Common myeloid progenitor, CD34-positive (primary cell): Measurements from ENCODE around the gene RAI2.

ENCODE experiments used
- CTCF ChIA-PET: fragments of 350-600 bp; sonication (Branson Sonifier 250); formaldehyde crosslinking; loops from one replicate; lab custom pipeline; 2021; ENCODE audit warnings: antibody characterized with exemption; lab: Charles Lee
- POLR2A ChIA-PET: fragments of 350-600 bp; sonication (Branson Sonifier 250); formaldehyde crosslinking; loops from one replicate; lab custom pipeline; 2021; ENCODE audit warnings: antibody characterized with exemption; lab: Charles Lee
- DNase-seq, 3 donors: peaks; one replicate each; pipeline versions ENCODE4 v3.0.0 to v3.0.0-alpha.2; 2013
- H3K27ac ChIP-seq, 2 experiments: 1 replicate in 1 of 2; 2 replicates in 1 of 2; pipeline ENCODE4 v1.7.0; 2013; ENCODE audit warnings: inconsistent platforms in 2 of 2, low read length in 2 of 2, mild to moderate bottlenecking in 2 of 2, low read depth in 1 of 2, moderate library complexity in 1 of 2; ENCODE audit not compliant: severe bottlenecking in 2 of 2, insufficient read depth in 1 of 2, poor library complexity in 1 of 2
- H3K27me3 ChIP-seq, 5 experiments: replicated peaks in 2 of 5; 1 replicate in 3 of 5; 2 replicates in 2 of 5; pipeline versions ENCODE4 v1.6.1 to v1.7.0; 2013; ENCODE audit warnings: low read length in 4 of 5, mild to moderate bottlenecking in 2 of 5, moderate library complexity in 2 of 5, inconsistent platforms in 1 of 5; ENCODE audit not compliant: insufficient read depth in 5 of 5, control insufficient read depth in 4 of 5
- H3K36me3 ChIP-seq, 4 experiments: 1 replicate in 2 of 4; 2 replicates in 2 of 4; pipeline versions ENCODE4 v1.6.1 to v1.7.0; 2013; ENCODE audit warnings: low read length in 3 of 4, control low read depth in 1 of 4, mild to moderate bottlenecking in 1 of 4; ENCODE audit not compliant: control insufficient read depth in 4 of 4, insufficient read depth in 4 of 4
- H3K4me1 ChIP-seq, 4 experiments: 1 replicate in 3 of 4; 2 replicates in 1 of 4; pipeline versions ENCODE4 v1.6.1 to v1.7.1; 2013; ENCODE audit warnings: low read length in 3 of 4, mild to moderate bottlenecking in 3 of 4, control low read depth in 1 of 4, inconsistent platforms in 1 of 4, moderate library complexity in 1 of 4; ENCODE audit not compliant: control insufficient read depth in 4 of 4, insufficient read depth in 4 of 4; ENCODE audit errors: control extremely low read depth in 1 of 4
- H3K4me3 ChIP-seq, 7 experiments: 1 replicate in 4 of 7; 2 replicates in 3 of 7; pipeline versions ENCODE4 v1.5.1 to v1.7.0; 2013; ENCODE audit warnings: mild to moderate bottlenecking in 7 of 7, low read length in 6 of 7, moderate library complexity in 6 of 7, inconsistent platforms in 2 of 7, low read depth in 2 of 7, control low read depth in 1 of 7; ENCODE audit not compliant: insufficient read depth in 4 of 7, control insufficient read depth in 1 of 7; ENCODE audit errors: extremely low read depth in 1 of 7
- H3K9me3 ChIP-seq, 5 experiments: 1 replicate in 4 of 5; 2 replicates in 1 of 5; pipeline versions ENCODE4 v1.6.1 to v1.7.1; 2013; ENCODE audit warnings: low read length in 4 of 5, mild to moderate bottlenecking in 2 of 5, inconsistent platforms in 1 of 5, low read depth in 1 of 5, moderate library complexity in 1 of 5; ENCODE audit not compliant: control insufficient read depth in 4 of 5, insufficient read depth in 2 of 5; ENCODE audit errors: control extremely low read depth in 1 of 5
- WGBS: methylation state at CpG from one replicate; pipeline ENCODE4 v1.1.5; 2013; ENCODE audit not compliant: insufficient coverage; 5-methylcytosine and 5-hydroxymethylcytosine counted together

Gene RAI2

DNA sequence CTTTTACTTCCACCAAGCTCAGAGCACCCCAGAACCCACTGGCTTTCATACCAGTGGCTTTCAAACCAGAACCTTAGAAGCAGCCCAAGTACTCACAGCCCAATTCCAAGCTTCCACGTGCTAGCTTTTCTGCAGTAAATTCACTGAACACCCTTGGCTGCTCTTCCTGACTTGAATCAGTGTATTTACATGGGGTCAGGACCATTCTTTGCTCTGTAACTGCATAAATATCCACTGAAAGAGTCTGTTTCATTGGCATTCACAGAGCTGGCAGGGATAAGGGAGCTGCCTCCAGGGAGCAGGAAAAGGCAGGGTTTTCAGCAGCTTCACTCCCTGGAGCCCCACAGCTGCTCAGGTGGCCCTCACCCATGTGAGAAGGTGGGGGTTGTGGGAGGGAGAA lies 43.8 kb downstream of the RAI2 start:
- H3K4me1 ChIP-seq = no peaks in the 10 kb centered on the region
- CTCF ChIA-PET = no interaction called here
- H3K4me3 ChIP-seq = no peak overlapping the region
- peaks cover 0 to 2% (median 0%) of the 10 kb centered on the region in 5 experiments for H3K9me3 ChIP-seq
- DNase-seq = no peak
- peaks cover 0 to 21% (median 0%) of the 10 kb centered on the region in 5 experiments for H3K27me3 ChIP-seq
- H3K27ac ChIP-seq = no peak overlapping the region
- H3K36me3 ChIP-seq = no peaks in the 10 kb centered on the region
- WGBS = 83% methylated on average over 1 of the region's 1 CpG
- POLR2A ChIA-PET = no interaction called here

DNA sequence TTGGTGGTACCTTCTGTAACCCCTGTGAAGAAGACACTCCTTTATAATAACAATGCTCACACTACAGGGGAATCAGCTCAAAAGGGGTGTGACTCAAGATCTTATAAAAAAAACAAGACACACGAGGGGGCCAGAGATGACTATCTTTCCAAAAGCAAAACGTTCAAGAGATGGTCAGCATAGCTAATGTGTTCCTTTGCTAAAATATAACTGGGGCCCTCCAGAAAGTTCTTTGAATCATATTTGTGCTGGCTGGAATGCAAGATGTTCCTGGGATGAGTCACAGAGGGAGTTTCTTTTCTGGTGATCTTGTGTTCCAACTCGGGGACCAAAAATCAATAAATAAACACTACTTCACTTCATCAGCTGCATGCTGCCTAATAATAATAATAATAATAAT lies 46.5 kb downstream of the RAI2 start:
- no peak overlapping the region for H3K4me3 ChIP-seq
- POLR2A ChIA-PET = no interaction called here
- H3K27ac ChIP-seq = no peak overlapping the region
- CTCF ChIA-PET = no interaction called here
- no peaks in the 10 kb centered on the region for H3K4me1 ChIP-seq
- H3K9me3 ChIP-seq = peaks cover 0 to 2% (median 0%) of the 10 kb centered on the region in 5 experiments
- 40% methylated on average over 2 of the region's 3 CpGs for WGBS
- DNase-seq = no peak
- peaks cover 0 to 21% (median 0%) of the 10 kb centered on the region in 5 experiments for H3K27me3 ChIP-seq
- no peaks in the 10 kb centered on the region for H3K36me3 ChIP-seq

DNA sequence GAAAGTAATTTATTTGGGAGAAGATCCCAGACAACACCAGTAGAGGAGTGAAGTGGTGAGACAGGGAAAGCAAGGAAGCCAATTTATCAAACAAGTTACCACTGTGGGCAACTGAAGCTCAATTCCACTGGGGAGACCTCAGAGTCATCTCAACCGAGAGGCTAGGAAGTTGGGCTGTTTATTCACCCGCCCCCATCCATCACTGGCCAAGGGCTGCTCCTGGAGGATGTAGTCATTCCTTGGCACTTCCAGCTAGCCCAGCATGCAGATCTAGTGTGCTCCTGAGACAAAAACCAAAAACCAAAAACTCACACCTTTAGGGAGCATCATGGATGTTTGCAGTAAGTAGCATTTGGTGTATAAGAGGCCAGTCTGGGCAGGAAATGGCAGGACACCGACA lies 47.0 kb downstream of the RAI2 start:
- Histone ChIP-seq H3K27me3 (peaks cover 0 to 21% (median 0%) of the 10 kb centered on the region in 5 experiments), H3K4me1 (no peaks in the 10 kb centered on the region), H3K4me3 (no peak overlapping the region), H3K9me3 (peaks cover 0 to 2% (median 0%) of the 10 kb centered on the region in 5 experiments), H3K27ac (no peak overlapping the region), H3K36me3 (no peaks in the 10 kb centered on the region)
- no peak for DNase-seq
- WGBS = 64% methylated on average over 3 of the region's 3 CpGs
- ChIA-PET CTCF (no interaction called here), POLR2A (no interaction called here)

DNA sequence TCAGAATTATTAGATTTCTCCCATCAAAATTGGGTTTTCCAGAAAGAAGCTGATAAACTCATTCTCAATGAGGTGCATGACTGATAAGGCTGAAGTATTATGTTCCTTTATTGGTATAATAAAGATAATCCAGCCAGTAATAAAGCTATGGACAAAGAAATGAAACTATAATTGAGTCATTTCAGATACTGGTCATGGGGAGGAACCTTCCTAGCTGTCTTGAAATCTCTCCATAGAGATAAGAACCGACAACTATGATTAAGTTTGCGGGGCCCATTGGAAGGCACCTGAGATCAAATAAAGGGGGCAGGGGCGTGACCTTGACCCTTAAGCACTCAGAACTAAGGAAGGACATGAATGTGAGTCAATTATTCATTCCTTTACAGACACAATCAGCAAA lies 47.8 kb downstream of the RAI2 start:
- ChIA-PET POLR2A (no interaction called here), CTCF (interaction anchor here (1.2 to 1.3 kb wide), 2 partner anchors 21 to 397 kb away, joined by 4 to 6 read pairs; no protein-coding TSS in a partner anchor)
- Histone ChIP-seq H3K4me1 (no peaks in the 10 kb centered on the region), H3K27ac (no peak overlapping the region), H3K4me3 (no peak overlapping the region), H3K36me3 (no peaks in the 10 kb centered on the region), H3K27me3 (peaks cover 0 to 21% (median 0%) of the 10 kb centered on the region in 5 experiments), H3K9me3 (peaks cover 0 to 2% (median 0%) of the 10 kb centered on the region in 5 experiments)
- DNase-seq = no peak
- WGBS = 78% methylated on average over 3 of the region's 3 CpGs

DNA sequence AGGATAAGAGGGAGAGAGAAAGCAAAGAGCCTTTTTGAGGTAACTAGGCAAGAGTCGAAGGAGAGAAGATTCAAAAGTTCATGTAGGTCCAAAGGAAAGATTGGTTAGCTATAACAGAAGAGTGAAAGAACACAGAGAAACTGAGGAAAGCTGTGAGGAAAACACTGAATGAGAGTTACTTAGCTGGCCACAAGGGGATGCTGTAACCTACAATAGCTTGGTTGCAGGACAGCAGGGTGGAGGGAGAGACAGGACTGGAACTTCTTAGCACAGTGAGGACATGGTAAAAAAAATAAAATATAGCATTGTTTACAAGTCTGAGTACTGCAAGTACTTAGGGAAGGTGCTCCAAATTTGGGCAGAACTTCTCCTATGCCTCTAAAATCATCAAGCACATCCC lies 48.3 kb downstream of the RAI2 start:
- POLR2A ChIA-PET = no interaction called here
- Histone ChIP-seq H3K4me1 (no peaks in the 10 kb centered on the region), H3K9me3 (peaks cover 0 to 2% (median 0%) of the 10 kb centered on the region in 5 experiments), H3K4me3 (no peak overlapping the region), H3K27me3 (peaks cover 0 to 21% (median 0%) of the 10 kb centered on the region in 5 experiments), H3K36me3 (no peaks in the 10 kb centered on the region), H3K27ac (no peak overlapping the region)
- 35% methylated on average over 1 of the region's 1 CpG for WGBS
- CTCF ChIA-PET = interaction anchor here (1.2 to 1.3 kb wide), 2 partner anchors 20 to 397 kb away, joined by 4 to 6 read pairs; no protein-coding TSS in a partner anchor
- DNase-seq = peak; percentile 8 to 17 (median 16)

DNA sequence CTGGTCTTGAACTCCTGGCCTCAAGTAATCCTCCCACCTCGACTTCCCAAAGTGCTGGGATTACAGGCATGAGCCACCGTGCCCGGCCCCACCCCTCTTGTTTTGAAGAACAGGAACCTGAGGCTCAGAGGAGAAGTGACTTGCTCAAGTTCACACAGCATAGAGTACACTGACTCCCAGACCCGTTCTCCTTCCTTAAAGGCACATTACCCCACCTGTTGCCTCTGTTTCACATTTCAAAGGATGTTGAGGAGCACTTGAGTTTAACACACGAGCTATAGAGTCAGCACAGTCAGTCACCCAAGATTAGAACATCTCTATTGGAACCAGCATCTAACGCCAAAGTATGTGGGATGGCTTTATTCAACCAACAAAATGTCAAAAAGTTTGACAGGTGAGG lies 51.1 kb downstream of the RAI2 start:
- Histone ChIP-seq H3K27ac (no peak overlapping the region), H3K4me1 (no peaks in the 10 kb centered on the region), H3K4me3 (no peak overlapping the region), H3K27me3 (peaks cover 0 to 7% (median 0%) of the 10 kb centered on the region in 5 experiments), H3K9me3 (no peaks in the 10 kb centered on the region), H3K36me3 (no peaks in the 10 kb centered on the region)
- POLR2A ChIA-PET = no interaction called here
- CTCF ChIA-PET = no interaction called here
- 68% methylated on average over 6 of the region's 6 CpGs for WGBS
- DNase-seq = no peak

DNA sequence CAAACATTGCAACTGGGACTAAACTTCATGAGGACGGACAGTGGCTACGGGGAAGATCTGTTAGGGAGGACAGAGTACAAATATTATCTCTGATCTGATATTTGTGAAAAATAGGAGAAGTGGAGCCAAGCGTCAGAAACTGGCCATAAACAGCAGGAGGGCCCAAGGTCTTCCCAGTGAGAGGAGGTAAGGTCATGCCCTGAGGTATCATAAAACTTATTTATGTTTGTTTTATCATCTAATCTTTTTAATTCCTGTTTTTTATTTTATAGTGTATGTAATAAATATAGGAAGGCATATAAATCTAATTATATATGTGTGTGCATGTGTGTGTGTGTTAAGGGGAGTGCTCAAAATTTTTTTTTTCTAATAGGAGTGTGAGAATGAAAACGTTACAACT lies 51.8 kb downstream of the RAI2 start:
- Histone ChIP-seq H3K4me1 (no peaks in the 10 kb centered on the region), H3K4me3 (no peak overlapping the region), H3K36me3 (no peaks in the 10 kb centered on the region), H3K9me3 (no peaks in the 10 kb centered on the region), H3K27ac (no peak overlapping the region), H3K27me3 (peaks cover 0 to 7% (median 0%) of the 10 kb centered on the region in 5 experiments)
- CTCF ChIA-PET = no interaction called here
- POLR2A ChIA-PET = no interaction called here
- DNase-seq = no peak
- 100% methylated on average over 2 of the region's 4 CpGs for WGBS
